Endothelial cell of hepatic sinusoid (primary cell): ENCODE data around the gene DAB1.

Source experiments
- in situ Hi-C: cut with HindIII; loops from 2 replicates; pipeline ENCODE4 v1.10.0; 2017; ENCODE audit warnings: low sequenced_read_pairs

DAB1 gene

GRCh38 chr1:56965916-56966697 is 457.8 kb downstream of the DAB1 start, which contains the start of gene C8B:
TSS of gene C8B (minus strand) at chr1:56966015. CDS start at chr1:56965948, 67 bp downstream.
- in situ Hi-C loops: no loop called here

- in situ Hi-C loops: no loop called here
These were observed 458.7 kb downstream of the DAB1 start for GRCh38 chr1:56965191-56965590.

- in situ Hi-C loops: no loop called here
These were observed 459.4 kb downstream of the DAB1 start for GRCh38 chr1:56964349-56965017.

DNA sequence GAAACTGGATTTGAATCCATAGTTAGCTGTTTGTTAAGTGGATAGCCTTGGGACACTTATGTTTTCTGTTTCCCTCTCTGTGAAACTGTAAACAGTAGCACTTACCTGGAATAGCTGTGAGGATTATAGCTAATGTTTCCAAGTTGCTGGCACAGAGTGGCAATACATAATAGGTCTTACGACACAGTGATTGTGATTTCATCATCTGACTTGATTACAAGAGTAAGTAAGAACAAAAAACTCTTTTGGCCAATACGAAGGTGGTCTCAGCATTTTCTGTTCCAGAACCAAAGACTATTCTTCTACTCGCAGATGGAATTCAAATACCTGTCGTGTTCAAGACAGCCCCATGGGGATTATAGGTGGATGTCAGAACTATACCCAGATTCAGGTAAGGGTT is 460.2 kb downstream of the DAB1 start:
- in situ Hi-C loops: no loop called here

- in situ Hi-C loops: no loop called here
These were observed 462.4 kb downstream of the DAB1 start for GRCh38 chr1:56961426-56961825.

DNA sequence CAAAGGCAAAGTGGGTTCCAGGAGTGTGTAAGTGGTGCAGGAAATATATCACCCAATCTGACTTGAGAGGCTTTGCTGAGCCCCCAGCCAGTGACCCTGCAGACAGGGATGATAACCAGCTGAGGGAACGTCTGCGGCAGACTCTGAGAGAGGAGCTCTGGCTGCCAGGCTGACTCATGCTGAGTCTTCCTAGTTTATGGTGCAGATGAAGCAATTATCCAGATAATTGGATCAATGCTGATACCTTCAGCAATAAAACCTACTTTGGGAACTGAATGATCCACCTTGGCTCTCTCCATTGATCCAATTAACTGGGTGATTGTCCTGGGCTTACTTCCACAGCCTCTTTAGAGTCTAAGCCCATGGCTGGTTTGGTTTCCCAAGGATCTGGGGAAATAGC is 465.3 kb downstream of the DAB1 start:
- in situ Hi-C loops: no loop called here

- in situ Hi-C loops: no loop called here
These were observed 465.9 kb downstream of the DAB1 start for GRCh38 chr1:56957931-56958330.

DNA sequence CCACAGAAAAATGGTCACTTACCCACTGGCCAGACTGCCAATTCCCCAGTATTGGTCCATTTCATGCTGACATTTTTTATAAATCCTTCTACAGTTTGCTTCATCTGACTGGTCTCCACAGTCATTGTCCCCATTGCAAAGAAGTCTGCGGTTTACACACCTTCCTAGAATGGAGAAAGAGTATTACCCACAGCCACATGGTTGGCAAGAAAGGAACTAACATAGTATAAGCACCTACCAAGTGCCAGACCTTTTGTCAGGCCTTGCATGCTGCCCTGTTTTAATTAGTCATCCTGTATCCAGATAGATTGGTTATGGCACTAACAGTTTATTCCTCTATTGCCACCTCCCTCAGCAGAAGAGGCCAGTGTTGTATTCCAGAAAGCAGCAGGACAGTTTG is 469.2 kb downstream of the DAB1 start:
- in situ Hi-C loops: no loop called here

DNA sequence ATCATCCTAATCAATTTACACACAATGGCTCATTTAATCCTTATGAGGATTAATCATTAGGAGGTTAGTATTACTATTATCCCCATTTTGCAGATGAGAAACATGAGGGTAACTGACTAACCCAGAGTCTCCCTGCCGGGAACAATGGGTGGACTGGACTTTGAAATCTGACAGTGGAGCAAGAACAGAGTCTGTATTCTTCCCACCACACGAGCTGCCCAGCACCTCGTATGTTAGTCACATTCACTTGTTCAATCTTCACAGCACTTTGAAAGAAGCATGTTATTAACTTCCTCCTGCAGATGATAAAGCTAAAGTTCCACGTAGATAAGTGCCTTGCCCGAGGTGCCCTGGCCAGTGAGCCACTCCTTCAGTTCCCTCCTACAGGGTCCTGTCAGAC is 470.5 kb downstream of the DAB1 start:
- in situ Hi-C loops: no loop called here

DNA sequence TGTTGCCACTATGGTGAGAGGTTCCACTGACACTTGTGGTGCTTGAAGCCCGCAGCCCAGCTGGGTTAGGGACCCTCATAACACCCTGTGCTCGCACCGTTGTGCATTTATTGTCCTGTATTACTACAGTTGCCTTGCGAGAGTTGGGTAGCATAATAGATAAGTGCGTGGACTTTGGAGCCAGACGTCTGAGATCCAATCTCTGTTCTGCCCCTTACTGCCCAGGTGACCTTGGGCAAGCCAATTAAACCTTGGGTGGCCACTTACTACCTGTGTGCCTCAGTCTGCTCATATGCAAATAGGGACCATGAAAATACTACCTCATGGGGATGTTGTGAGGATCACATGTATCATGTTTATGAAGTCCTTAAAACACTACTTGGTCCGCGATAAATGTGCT is 471.4 kb downstream of the DAB1 start:
- in situ Hi-C loops: no loop called here

- in situ Hi-C loops: no loop called here
These were observed 475.3 kb downstream of the DAB1 start for GRCh38 chr1:56948403-56949023.
